NCI-H2227 (cell line): ENCODE results near the gene FBXL2.

Source experiments
- DNase-seq: peaks from one replicate; lab custom pipeline; 2025; ENCODE audit not compliant: unreplicated experiment; lab: John Stamatoyannopoulos, UW

FBXL2 gene

GRCh38 chr3:33277193-33277882, at the start of gene FBXL2:
Gene FBXL2, plus strand, starts transcription at chr3:33277442. Its CDS starts 71 bp downstream, at chr3:33277513.
- peak; percentile 92 for DNase-seq

- no peak for DNase-seq
Observed at GRCh38 chr3:33229066-33229465, 48.2 kb upstream of the FBXL2 start.

GRCh38 chr3:33229947-33230346, 47.3 kb upstream of the FBXL2 start:
- DNase-seq = no peak

- no peak for DNase-seq
Observed at GRCh38 chr3:33231756-33232465, 45.3 kb upstream of the FBXL2 start.

- DNase-seq = no peak
Observed at GRCh38 chr3:33233884-33234283, 43.4 kb upstream of the FBXL2 start.

- no peak for DNase-seq
Observed at GRCh38 chr3:33236005-33236404, 41.2 kb upstream of the FBXL2 start.

- DNase-seq = no peak
Observed at GRCh38 chr3:33237439-33237838, 39.8 kb upstream of the FBXL2 start.

- no peak for DNase-seq
Observed at GRCh38 chr3:33238923-33239322, 38.3 kb upstream of the FBXL2 start.

- DNase-seq = no peak
Observed at GRCh38 chr3:33240261-33240660, 37.0 kb upstream of the FBXL2 start.

- DNase-seq = no peak
Observed at GRCh38 chr3:33246786-33247185, 30.5 kb upstream of the FBXL2 start.

GRCh38 chr3:33250712-33251111, 26.5 kb upstream of the FBXL2 start:
- DNase-seq = no peak

- no peak for DNase-seq
Observed at GRCh38 chr3:33256249-33256648, 21.0 kb upstream of the FBXL2 start.

- no peak for DNase-seq
Observed at GRCh38 chr3:33260104-33260503, 17.1 kb upstream of the FBXL2 start.

- no peak for DNase-seq
Observed at GRCh38 chr3:33269385-33269784, 7.9 kb upstream of the FBXL2 start.

- no peak for DNase-seq
Observed at GRCh38 chr3:33271324-33271723, 5.9 kb upstream of the FBXL2 start.

GRCh38 chr3:33273628-33274027, 3.6 kb upstream of the FBXL2 start:
- no peak for DNase-seq

- DNase-seq = peak; percentile 31
Observed at GRCh38 chr3:33278163-33278562, 921 bp downstream of the FBXL2 start.

GRCh38 chr3:33287672-33288282, 10.5 kb downstream of the FBXL2 start:
- no peak for DNase-seq

- no peak for DNase-seq
Observed at GRCh38 chr3:33299395-33300081, 22.3 kb downstream of the FBXL2 start.

GRCh38 chr3:33312361-33312760, 35.1 kb downstream of the FBXL2 start:
- no peak for DNase-seq

GRCh38 chr3:33313331-33313730, 36.1 kb downstream of the FBXL2 start:
- DNase-seq = no peak

- no peak for DNase-seq
Observed at GRCh38 chr3:33314993-33315392, 37.8 kb downstream of the FBXL2 start.
